ENCODE data around the gene ZNF605. TPM values are rescaled to one million over a fixed set of nuclear protein-coding genes. Genes with fewer than 3 reads are reported as not detected.

Gene ZNF605
- total RNA-seq, 2 experiments from 2014 or later = 4.6 to 5.3 TPM

- Mint-ChIP-seq H3K9me3 (peaks cover 19% of the 10 kb centered on the region), H3K27me3 (no peaks in the 10 kb centered on the region), H3K4me3 (peak overlapping the region; percentile 88), H3K27ac (peak overlapping the region; percentile 81), H3K4me1 (ENCODE audit: low read depth) (peaks cover 31% of the 10 kb centered on the region), H3K36me3 (peaks cover 25% of the 10 kb centered on the region)
- ChIA-PET CTCF (interaction anchor here (1.3 kb wide), 1 partner anchor 31 kb away, joined by 5 read pairs; the partner anchor contains the start of gene ZNF26), POLR2A (interaction anchor here (0.9 to 2.1 kb wide), 2 partner anchors 31 to 125 kb away, joined by 3 to 10 read pairs; partner anchors contain the start of gene ZNF26)
- peak; percentile 44 for DNase-seq
- intact Hi-C loops (cut with micrococcal nuclease) = loop anchor here (1.0 kb wide), 5 partner anchors 31 to 125 kb away; partner anchors contain the start of genes CHFR, ZNF140, ZNF26 and ZNF84
Observed at GRCh38 chr12:132955094-132956010, 754 bp downstream of the ZNF605 start.

DNA sequence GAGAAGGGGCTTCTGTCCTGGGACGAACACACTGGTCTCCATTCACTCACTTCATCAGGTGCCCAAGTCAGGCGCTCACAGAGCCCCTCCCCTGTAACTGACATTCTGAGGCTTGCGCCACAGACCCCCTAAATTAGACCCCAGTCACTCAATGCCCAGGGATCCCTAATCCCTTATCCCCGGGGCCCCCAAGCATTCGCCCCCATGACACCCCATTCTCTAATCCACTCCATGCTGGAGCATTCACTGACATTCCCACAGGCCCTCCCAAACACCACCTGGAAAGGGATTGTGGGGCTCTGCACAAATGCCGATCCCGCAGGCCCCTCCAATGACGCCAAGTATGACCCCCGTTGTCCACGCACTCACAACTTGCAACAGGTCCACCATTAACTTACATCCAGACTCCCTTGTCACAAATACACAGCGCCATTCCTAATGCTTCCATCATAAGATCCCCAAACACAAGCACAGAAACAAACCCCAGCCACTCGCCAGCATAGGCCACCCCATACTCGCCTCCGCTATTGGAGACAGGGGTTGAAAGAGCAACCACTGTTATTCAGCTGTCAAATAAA lies 1.5 kb downstream of the ZNF605 start:
- DNase-seq = no peak
- H3K4me1 Mint-ChIP-seq (ENCODE audit: low read depth) = peaks cover 30% of the 10 kb centered on the region
- peaks cover 21% of the 10 kb centered on the region for H3K9me3 Mint-ChIP-seq
- H3K27me3 Mint-ChIP-seq = no peaks in the 10 kb centered on the region
- ChIA-PET POLR2A (no interaction called here), CTCF (no interaction called here)
- H3K4me3 Mint-ChIP-seq = peak overlapping the region; percentile 88
- H3K36me3 Mint-ChIP-seq = peaks cover 25% of the 10 kb centered on the region
- intact Hi-C loops (cut with micrococcal nuclease) = loop anchor here (1.0 kb wide), 1 partner anchor 46 kb away; no protein-coding TSS in a partner anchor
- H3K27ac Mint-ChIP-seq = peak overlapping the region; percentile 81

DNA sequence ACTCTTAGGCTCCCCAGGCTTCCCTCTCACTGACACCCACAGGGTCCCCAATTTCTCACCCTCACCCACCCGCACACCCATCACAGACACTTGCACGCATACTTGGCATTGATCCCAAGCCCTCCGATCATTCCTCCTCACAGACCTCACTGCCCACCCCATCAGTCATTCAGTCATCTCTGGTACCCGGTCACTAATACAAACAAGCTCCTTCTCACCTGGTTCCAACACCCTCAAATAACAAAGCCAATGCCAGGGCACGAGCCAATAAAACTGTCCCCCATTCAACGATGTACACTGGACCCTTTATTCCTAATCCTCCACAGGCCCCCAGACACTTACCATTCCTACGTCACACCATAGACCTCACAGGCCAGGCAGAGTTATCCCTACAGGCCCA lies 2.3 kb downstream of the ZNF605 start:
- Mint-ChIP-seq H3K4me3 (no peak overlapping the region), H3K4me1 (ENCODE audit: low read depth) (peaks cover 29% of the 10 kb centered on the region), H3K36me3 (peaks cover 30% of the 10 kb centered on the region), H3K27me3 (no peaks in the 10 kb centered on the region), H3K9me3 (peaks cover 29% of the 10 kb centered on the region), H3K27ac (no peak overlapping the region)
- ChIA-PET POLR2A (no interaction called here), CTCF (no interaction called here)
- intact Hi-C loops (cut with micrococcal nuclease) = no loop called here
- DNase-seq = no peak

DNA sequence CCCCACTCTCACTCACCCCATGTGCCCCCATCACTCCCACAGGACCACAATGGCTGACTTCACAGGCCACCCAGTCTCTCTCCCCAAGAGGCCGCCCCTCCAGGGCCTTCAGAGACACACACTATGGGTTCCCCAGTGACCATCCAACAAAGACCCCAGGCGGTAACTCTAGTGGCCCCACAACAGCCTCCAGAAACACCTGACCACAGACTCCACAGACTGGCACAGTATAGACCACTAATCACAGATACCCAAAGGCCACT lies 3.0 kb downstream of the ZNF605 start:
- intact Hi-C loops (cut with micrococcal nuclease) = no loop called here
- H3K4me1 Mint-ChIP-seq (ENCODE audit: low read depth) = peaks cover 29% of the 10 kb centered on the region
- H3K27me3 Mint-ChIP-seq = no peaks in the 10 kb centered on the region
- peaks cover 36% of the 10 kb centered on the region for H3K36me3 Mint-ChIP-seq
- ChIA-PET CTCF (no interaction called here), POLR2A (no interaction called here)
- H3K27ac Mint-ChIP-seq = no peak overlapping the region
- peaks cover 36% of the 10 kb centered on the region for H3K9me3 Mint-ChIP-seq
- DNase-seq = no peak
- H3K4me3 Mint-ChIP-seq = no peak overlapping the region

DNA sequence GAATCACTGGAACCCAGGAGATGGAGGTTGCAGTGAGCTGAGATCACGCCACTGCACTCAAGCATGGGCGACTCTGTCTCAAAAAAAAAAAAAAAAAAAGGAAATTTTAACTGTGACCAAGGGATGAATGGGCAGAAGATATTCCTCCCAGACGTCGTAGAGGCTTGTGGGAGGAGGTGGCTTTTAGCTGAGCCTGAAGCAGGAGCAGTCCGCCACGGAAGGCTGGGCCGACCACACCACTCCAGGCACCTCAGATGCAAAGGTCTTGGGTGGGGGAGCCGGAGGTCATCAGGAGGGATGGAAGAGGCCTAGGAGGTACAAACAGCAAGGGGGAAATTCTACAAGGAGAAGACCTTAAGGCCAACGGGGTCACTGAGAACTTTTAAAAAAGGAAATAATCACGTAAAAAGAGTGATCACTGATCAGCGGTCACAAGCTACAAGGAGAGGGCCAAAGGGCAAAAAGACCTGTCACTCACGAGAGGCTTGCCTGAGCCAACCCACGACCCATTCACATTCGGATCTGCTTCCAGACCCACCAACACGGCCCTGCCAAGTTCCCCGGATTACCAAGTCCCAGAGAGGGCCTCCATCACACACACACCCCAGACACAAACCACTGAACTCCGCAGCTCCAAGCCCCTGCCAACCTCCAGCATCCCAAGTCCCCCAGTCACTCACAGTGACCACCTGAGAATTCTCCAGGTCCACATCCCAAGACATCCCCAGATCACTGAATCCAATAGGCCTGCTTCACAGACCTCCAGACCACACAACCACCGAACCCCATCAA lies 3.5 kb downstream of the ZNF605 start:
- intact Hi-C loops (cut with micrococcal nuclease) = no loop called here
- CTCF ChIA-PET = no interaction called here
- Mint-ChIP-seq H3K4me1 (ENCODE audit: low read depth) (peaks cover 29% of the 10 kb centered on the region), H3K4me3 (no peak overlapping the region), H3K9me3 (peaks cover 38% of the 10 kb centered on the region), H3K27me3 (no peaks in the 10 kb centered on the region), H3K36me3 (peaks cover 41% of the 10 kb centered on the region), H3K27ac (no peak overlapping the region)
- POLR2A ChIA-PET = no interaction called here
- DNase-seq = no peak

- H3K27ac Mint-ChIP-seq = no peak overlapping the region
- CTCF ChIA-PET = no interaction called here
- intact Hi-C loops (cut with micrococcal nuclease) = no loop called here
- POLR2A ChIA-PET = no interaction called here
- no peak overlapping the region for H3K4me3 Mint-ChIP-seq
- peaks cover 35% of the 10 kb centered on the region for H3K9me3 Mint-ChIP-seq
- no peaks in the 10 kb centered on the region for H3K27me3 Mint-ChIP-seq
- DNase-seq = no peak
- H3K4me1 Mint-ChIP-seq (ENCODE audit: low read depth) = peaks cover 23% of the 10 kb centered on the region
- peaks cover 45% of the 10 kb centered on the region for H3K36me3 Mint-ChIP-seq
Observed at GRCh38 chr12:132951649-132952048, 4.5 kb downstream of the ZNF605 start.

DNA sequence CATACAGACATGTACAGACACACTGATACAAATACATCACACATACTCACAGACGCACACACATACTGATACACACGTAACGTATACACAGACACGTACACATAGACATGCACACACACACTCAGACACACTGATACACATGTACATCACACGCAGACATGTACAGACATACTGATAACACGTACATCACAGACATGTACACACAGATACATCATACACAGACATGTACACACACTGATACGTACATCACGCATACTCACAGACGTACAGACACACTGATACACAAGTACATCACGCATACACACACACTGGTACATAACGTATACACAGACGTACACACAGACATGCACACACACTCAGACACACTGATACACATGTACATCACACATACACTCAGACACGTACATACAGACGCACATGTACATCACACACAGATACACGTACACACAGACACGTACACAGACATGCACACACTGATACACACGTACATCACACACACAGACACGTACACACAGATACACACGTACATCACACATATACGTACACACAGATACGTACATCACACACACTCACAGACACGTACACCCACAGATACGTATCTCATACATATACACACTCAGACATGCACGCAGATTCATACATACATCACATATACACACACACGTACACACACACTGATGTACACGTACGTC lies 5.1 kb downstream of the ZNF605 start:
- Mint-ChIP-seq H3K27ac (no peak overlapping the region), H3K9me3 (peaks cover 37% of the 10 kb centered on the region), H3K4me1 (ENCODE audit: low read depth) (peaks cover 21% of the 10 kb centered on the region), H3K4me3 (no peak overlapping the region), H3K27me3 (no peaks in the 10 kb centered on the region), H3K36me3 (peaks cover 51% of the 10 kb centered on the region)
- intact Hi-C loops (cut with micrococcal nuclease) = no loop called here
- CTCF ChIA-PET = no interaction called here
- no peak for DNase-seq
- POLR2A ChIA-PET = no interaction called here

DNA sequence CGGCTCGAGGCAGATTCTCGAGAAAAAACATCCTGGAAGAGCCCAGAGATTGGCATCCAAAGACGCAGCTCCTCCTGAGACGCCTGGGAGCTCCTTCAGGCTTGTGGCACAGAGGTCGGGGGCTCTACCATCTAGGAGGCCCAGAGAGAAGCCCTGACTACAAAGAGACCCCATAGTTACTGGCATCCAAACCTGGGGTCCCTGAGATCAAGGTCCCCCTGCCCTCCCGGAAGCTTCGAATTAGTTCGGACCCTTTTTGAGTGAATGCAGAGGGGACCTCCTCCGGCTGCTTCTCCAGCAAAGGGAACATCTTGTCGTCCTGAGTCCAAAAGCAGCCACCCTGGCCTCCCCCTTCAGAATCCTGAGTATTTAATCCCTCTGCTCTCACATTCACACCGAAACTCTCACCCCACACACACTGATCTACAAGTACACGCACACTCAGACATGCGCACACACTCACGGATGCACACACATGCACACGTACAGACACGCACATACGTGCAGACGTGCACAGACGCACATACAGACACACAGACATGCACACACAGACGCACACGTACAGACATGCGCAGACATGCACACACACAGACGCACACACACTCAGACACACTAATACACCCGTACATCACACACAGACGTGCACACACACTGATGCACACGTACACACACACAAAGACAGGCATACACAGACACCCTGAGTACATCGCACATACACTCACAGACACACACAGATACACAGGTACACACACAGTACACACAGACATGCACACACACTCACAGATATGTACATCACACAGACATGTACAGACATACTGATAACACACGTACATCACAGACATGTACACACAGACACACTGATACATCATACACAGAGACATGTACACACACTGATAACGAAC lies 5.9 kb downstream of the ZNF605 start:
- intact Hi-C loops (cut with micrococcal nuclease) = no loop called here
- H3K4me3 Mint-ChIP-seq = no peak overlapping the region
- peaks cover 43% of the 10 kb centered on the region for H3K9me3 Mint-ChIP-seq
- ChIA-PET POLR2A (no interaction called here), CTCF (no interaction called here)
- H3K27ac Mint-ChIP-seq = no peak overlapping the region
- peaks cover 18% of the 10 kb centered on the region for H3K4me1 Mint-ChIP-seq (ENCODE audit: low read depth)
- peaks cover 57% of the 10 kb centered on the region for H3K36me3 Mint-ChIP-seq
- no peak for DNase-seq
- no peaks in the 10 kb centered on the region for H3K27me3 Mint-ChIP-seq

DNA sequence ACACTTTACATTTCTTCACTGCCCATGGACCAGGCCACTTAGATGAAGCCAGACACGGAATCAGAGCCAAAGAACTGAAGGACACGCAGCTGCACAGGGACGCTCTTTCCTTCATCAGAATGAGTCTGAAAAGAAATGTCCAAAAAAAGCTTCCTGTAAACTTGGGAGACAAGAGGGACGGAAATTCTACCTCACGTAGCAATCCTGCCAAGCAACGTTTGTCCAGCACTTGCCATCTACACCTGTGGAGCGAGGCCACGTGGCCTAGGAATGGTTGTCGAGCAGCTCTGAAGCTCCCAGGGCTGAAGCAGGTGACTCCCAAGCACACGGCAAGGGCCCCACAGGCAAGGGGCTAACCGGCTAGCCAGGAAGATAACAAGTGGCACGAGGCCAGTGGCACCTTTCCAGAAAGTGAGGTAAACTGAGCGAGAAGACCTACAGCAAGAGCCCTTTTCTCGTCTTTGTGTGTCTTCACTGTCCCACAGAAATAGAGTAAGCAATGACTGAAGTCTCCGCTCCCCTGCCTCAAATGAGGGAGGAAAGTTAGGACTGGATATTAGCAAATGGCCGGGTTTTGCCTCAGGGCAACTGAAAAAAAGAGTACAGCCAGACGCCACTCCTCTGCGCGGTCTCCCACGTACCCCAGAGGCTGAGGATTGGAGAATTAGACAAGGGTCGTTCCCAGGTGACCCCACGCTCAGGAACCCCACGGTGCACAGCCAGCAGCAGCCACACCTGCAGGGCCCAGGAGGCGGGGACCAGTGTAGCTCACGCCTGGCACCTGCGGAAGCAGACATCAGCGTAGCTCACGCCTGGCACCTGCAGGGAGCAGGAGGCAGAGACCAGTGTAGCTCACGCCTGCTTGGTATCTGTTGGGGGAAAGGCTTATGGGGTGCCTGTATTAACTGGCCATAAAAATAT lies 7.7 kb downstream of the ZNF605 start:
- no peak for DNase-seq
- H3K27ac Mint-ChIP-seq = no peak overlapping the region
- no peaks in the 10 kb centered on the region for H3K27me3 Mint-ChIP-seq
- peaks cover 68% of the 10 kb centered on the region for H3K36me3 Mint-ChIP-seq
- intact Hi-C loops (cut with micrococcal nuclease) = no loop called here
- peaks cover 4% of the 10 kb centered on the region for H3K4me1 Mint-ChIP-seq (ENCODE audit: low read depth)
- no peak overlapping the region for H3K4me3 Mint-ChIP-seq
- CTCF ChIA-PET = no interaction called here
- POLR2A ChIA-PET = no interaction called here
- peaks cover 52% of the 10 kb centered on the region for H3K9me3 Mint-ChIP-seq

DNA sequence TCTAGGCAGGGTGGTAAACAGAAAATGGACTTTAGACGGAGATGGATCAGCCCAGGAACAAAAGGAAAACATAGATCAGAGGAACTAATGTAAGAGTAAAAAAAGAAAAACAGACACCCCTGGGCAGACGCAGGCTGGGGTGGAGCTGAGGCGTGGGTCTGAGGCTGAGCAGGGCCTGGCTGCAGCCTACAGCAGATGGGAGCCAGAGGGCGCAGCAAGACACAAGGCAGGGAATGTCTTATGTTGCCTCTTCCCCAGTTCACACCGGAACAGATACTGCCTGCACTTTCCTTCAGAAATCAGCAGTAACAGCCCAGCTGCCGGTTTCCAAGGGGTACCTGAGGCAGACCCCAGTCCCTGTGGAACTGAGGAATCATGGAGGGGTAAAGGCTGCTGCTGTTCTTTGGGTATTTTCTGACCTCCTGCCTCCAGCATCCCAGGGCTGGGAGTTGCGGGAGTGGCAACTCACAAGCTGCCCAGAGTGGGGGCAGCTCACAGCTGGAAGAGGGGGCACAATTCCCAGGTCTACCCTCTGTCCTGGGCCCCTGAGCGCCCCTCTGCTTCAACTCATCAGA lies 9.8 kb downstream of the ZNF605 start:
- Mint-ChIP-seq H3K36me3 (peaks cover 80% of the 10 kb centered on the region), H3K4me1 (ENCODE audit: low read depth) (no peaks in the 10 kb centered on the region), H3K27ac (no peak overlapping the region), H3K4me3 (no peak overlapping the region), H3K27me3 (no peaks in the 10 kb centered on the region), H3K9me3 (peaks cover 55% of the 10 kb centered on the region)
- no peak for DNase-seq
- intact Hi-C loops (cut with micrococcal nuclease) = no loop called here
- ChIA-PET CTCF (no interaction called here), POLR2A (no interaction called here)
